ENCODE results near the gene TTC12. TPM values are rescaled to one million over a fixed set of nuclear protein-coding genes. Genes with fewer than 3 reads are reported as not detected.
"Not testable (repeated sequence)": the region's sequence is repeated elsewhere in the genome, so short reads cannot be mapped to it uniquely, and the experiment has no call there.

TTC12 gene
- total RNA-seq, 2 donors from 2014 or later = 4.6 to 6.3 TPM

GRCh38 chr11:113295993-113296392, 18.4 kb upstream of the TTC12 start:
- Histone ChIP-seq H3K4me1 (no peaks in the 10 kb centered on the region), H3K4me3 (no peak overlapping the region), H3K9me3 (no peaks in the 10 kb centered on the region), H3K27me3 (no peaks in the 10 kb centered on the region), H3K27ac (no peak overlapping the region), H3K36me3 (no peaks in the 10 kb centered on the region)
- no peak for DNase-seq (ENCODE audit: low spot score)
- TF ChIP-seq, protein P1, sequence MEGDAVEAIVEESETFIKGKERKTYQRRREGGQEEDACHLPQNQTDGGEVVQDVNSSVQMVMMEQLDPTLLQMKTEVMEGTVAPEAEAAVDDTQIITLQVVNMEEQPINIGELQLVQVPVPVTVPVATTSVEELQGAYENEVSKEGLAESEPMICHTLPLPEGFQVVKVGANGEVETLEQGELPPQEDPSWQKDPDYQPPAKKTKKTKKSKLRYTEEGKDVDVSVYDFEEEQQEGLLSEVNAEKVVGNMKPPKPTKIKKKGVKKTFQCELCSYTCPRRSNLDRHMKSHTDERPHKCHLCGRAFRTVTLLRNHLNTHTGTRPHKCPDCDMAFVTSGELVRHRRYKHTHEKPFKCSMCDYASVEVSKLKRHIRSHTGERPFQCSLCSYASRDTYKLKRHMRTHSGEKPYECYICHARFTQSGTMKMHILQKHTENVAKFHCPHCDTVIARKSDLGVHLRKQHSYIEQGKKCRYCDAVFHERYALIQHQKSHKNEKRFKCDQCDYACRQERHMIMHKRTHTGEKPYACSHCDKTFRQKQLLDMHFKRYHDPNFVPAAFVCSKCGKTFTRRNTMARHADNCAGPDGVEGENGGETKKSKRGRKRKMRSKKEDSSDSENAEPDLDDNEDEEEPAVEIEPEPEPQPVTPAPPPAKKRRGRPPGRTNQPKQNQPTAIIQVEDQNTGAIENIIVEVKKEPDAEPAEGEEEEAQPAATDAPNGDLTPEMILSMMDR (IDR thresholded peaks at IDR 0.05) = no peak

DNA sequence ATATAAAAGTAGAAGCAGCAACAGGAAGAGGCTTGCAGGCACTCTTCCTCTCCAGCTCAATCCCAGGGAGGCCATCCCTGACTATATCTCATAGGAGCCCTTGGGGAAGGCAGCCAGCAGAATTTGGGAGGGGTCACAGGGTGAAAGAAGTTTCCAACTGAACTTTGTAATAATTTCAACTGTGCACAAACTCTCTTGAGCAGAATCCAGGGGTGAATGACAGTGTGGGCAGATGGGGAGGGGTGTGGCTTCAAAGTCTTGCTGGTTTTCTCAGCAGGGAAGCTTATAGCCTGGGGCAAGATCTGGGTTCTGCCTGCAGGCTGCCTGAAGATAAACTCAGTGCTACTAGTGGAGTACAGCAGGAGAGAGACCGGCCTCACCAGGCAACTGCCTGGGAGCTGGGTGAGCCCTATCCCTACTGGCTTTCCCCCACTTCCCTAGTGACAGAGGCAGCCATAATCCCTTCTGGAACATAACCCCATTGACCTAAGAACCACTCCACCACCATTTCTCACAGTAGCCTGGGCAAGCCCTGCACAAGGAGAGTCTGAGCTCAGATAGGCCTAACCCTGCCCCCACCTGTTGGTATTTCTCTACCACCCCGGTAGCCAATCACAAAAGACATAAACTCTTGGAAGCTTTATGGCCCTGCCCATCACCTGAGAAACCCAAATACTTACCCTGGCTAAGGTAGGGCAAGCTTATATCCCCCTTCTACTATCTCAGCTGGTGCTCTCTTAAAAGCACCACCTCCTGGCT, 17.8 kb upstream of the TTC12 start:
- TF ChIP-seq, protein P1 (IDR thresholded peaks at IDR 0.05) = no peak
- DNase-seq (ENCODE audit: low spot score) = no peak
- Histone ChIP-seq H3K36me3 (no peaks in the 10 kb centered on the region), H3K9me3 (no peaks in the 10 kb centered on the region), H3K4me1 (no peaks in the 10 kb centered on the region), H3K27ac (no peak overlapping the region), H3K4me3 (no peak overlapping the region), H3K27me3 (no peaks in the 10 kb centered on the region)

DNA sequence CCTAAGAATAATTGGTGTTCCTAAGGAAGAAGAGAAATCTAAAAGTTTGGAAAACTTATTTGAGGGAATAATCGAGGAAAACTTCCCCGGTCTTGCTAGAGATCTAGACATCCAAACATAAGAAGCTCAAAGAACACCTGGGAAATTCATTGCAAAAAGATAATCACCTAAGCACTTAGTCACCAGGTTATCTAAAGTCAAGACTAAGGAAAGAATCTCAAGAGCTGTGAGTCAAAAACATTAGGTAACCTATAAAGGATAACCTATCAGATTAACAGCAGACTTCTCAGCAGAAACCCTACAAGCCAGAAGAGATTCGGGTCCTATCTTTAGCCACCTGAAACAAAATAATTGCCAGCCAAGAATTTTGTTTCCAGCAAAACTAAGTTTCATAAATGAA, 15.9 kb upstream of the TTC12 start:
- not testable (repeated sequence) for DNase-seq (ENCODE audit: low spot score); H3K4me1 ChIP-seq; H3K9me3 ChIP-seq; H3K27me3 ChIP-seq; H3K4me3 ChIP-seq; H3K36me3 ChIP-seq; H3K27ac ChIP-seq

DNA sequence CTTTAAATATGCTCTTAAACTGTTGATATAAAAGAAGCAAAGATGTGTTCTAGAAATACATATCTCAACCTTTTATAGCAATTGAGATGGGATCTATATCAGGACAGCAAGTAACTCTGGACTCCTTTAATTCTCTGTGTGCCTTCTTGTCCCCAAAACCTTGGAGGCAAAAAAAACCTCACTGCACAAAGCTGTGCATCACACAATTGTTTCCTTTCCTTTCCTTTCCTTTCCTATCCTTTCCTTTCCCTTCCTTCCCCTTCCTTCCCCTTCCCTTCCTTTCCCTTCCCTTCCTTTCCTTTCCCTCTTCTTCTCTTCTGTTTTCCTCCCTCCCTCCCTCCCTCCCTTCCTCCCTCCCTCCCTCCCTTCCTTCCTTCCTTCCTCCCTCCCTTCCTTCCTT, 9.5 kb upstream of the TTC12 start:
- TF ChIP-seq, protein P1 (IDR thresholded peaks at IDR 0.05) = no peak
- DNase-seq (ENCODE audit: low spot score) = no peak
- no peaks in the 10 kb centered on the region for H3K36me3 ChIP-seq
- no peaks in the 10 kb centered on the region for H3K27me3 ChIP-seq
- H3K9me3 ChIP-seq = no peaks in the 10 kb centered on the region
- no peaks in the 10 kb centered on the region for H3K4me1 ChIP-seq
- no peak overlapping the region for H3K4me3 ChIP-seq
- no peak overlapping the region for H3K27ac ChIP-seq

DNA sequence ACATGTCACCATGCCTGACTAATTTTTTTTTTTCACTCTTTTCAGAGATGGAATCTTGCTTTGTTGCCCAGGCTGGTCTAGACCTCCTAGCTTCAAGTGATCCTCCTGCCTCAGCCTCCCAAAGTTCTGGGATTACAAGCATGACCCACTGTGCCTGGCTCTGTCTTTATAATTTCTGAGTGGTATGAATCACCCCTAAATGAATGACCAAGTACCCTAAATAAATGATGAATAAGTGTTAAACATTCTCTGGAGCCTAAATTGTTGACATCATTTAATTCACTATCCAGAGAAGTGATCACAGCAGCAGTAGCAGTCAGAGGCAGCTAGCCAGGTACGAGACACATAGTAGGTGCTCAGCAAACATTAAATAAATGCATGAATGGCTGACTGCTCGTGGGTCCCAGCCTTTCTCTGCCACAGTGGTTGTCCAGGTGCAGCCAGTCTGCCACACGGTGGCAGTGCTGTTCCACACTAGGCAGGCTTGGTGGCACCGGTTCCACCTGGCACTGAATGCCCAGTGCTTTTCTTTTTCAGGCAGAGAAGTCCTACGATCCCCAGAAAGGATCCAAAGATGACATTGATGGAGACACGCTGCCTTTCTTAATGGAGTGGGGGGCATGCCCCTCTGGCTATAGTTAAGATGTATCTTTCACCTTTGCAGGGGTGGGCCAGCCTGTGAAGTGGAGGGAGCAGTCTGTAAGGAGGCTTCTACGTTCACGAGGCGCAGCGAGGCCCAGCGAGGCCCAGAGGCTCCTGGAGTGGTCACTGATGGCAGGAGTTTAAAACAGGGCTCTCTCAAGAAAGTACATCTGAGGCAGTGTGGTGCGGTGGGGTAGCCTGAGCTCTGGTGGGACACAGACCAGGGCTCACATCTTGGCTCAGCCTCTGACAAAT, 8.7 kb upstream of the TTC12 start:
- Histone ChIP-seq H3K36me3 (no peaks in the 10 kb centered on the region), H3K9me3 (no peaks in the 10 kb centered on the region), H3K27me3 (no peaks in the 10 kb centered on the region), H3K27ac (no peak overlapping the region), H3K4me1 (no peaks in the 10 kb centered on the region), H3K4me3 (no peak overlapping the region)
- TF ChIP-seq, protein P1 (IDR thresholded peaks at IDR 0.05) = peak; percentile 76 to 93
- DNase-seq (ENCODE audit: low spot score) = peak; percentile 69

- no peaks in the 10 kb centered on the region for H3K36me3 ChIP-seq
- DNase-seq (ENCODE audit: low spot score) = no peak
- TF ChIP-seq, protein P1 (IDR thresholded peaks at IDR 0.05) = no peak
- no peak overlapping the region for H3K4me3 ChIP-seq
- H3K9me3 ChIP-seq = no peaks in the 10 kb centered on the region
- no peaks in the 10 kb centered on the region for H3K27me3 ChIP-seq
- no peak overlapping the region for H3K27ac ChIP-seq
- H3K4me1 ChIP-seq = no peaks in the 10 kb centered on the region
Observed at GRCh38 chr11:113308601-113309000, 5.8 kb upstream of the TTC12 start.

All from right atrium auricular region (tissue), 2 donors.